ENCODE results near the gene DUSP12. TPM values are rescaled to one million over a fixed set of nuclear protein-coding genes. Genes with fewer than 3 reads are reported as not detected.

DUSP12 gene
- total and polyA plus RNA-seq, 9 of the 15 experiments (the other 6 are each of a cell fraction or from before 2014, with no cell fraction given), result 10.4 to 81.4 (median 43.6) TPM

- no peak; the same call in 1 of the 2 replicates for TF ChIP-seq ZBTB40 (IDR thresholded peaks at IDR 0.05)
- TF ChIP-seq ZBTB40 (CRISPR knock-in tag; IDR thresholded peaks at IDR 0.05), result no peak
- TF ChIP-seq EHMT2 (IDR thresholded peaks at IDR 0.05), result no peak
- no peak for TF ChIP-seq NFE2L1 (tag; IDR thresholded peaks at IDR 0.05; ENCODE audit: borderline replicate concordance, low read depth)
- TF ChIP-seq TBL1XR1 (IDR thresholded peaks at IDR 0.05; ENCODE audit: low read length in 2 of 2), result no peak
- TF ChIP-seq NR2C1 (IDR thresholded peaks at IDR 0.05), result no peak
- no peak for TF ChIP-seq NR2C1 (tag; IDR thresholded peaks at IDR 0.05)
- no peak for TF ChIP-seq ZNF316 (IDR thresholded peaks at IDR 0.05)
- no peak for TF ChIP-seq ZBTB12 (CRISPR knock-in tag; IDR thresholded peaks at IDR 0.05)
- TF ChIP-seq SNIP1 (IDR thresholded peaks at IDR 0.05; ENCODE audit: low read depth), result no peak
- no peak for TF ChIP-seq ZBTB9 (CRISPR knock-in tag; IDR thresholded peaks at IDR 0.05)
- no peak; the same call in 1 of the 2 replicates for TF ChIP-seq ARID4B (CRISPR knock-in tag; IDR thresholded peaks at IDR 0.05)
- TF ChIP-seq HLTF (IDR thresholded peaks at IDR 0.05), result no peak
These were observed 22.2 kb upstream of the DUSP12 start (continued) for GRCh38 chr1:161727256-161727924.
